Left lung (tissue), 10 donors: ENCODE results near the gene DLK2. TPM values are rescaled to one million over a fixed set of nuclear protein-coding genes. Genes with fewer than 3 reads are reported as not detected.

Experiments used
- ATAC-seq: fragments of 200-7000 bp; cut with Tn5 transposase; one replicate; pipeline ENCODE4 v1.9.1; 2020; ENCODE audit warnings: moderate library complexity
- DNase-seq, 4 donors: peaks; one replicate each; pipeline ENCODE4 v3.0.0-alpha.2; 2013 to 2020
- H3K27ac ChIP-seq, 2 donors: fragments of 200-600 bp; sonication (generic) in 1 of 2; one replicate each; pipeline versions ENCODE4 v1.5.0 to v1.8.0; 2020 to 2021
- H3K27me3 ChIP-seq, 2 donors: fragments of 200-600 bp; sonication (generic) in 1 of 2; one replicate each; pipeline versions ENCODE4 v1.5.0 to v1.8.0; 2020 to 2021
- H3K36me3 ChIP-seq, 2 donors: fragments of 200-600 bp; sonication (generic) in 1 of 2; one replicate each; pipeline versions ENCODE4 v1.5.0 to v1.8.0; 2020 to 2021
- H3K4me1 ChIP-seq, 2 donors: fragments of 200-600 bp; one replicate each; pipeline ENCODE4 v1.8.0; 2021
- H3K4me3 ChIP-seq, 2 donors: fragments of 200-600 bp; sonication (generic) in 1 of 2; one replicate each; pipeline versions ENCODE4 v1.5.0 to v1.8.0; 2020 to 2021; ENCODE audit warnings: mild to moderate bottlenecking in 1 of 2
- H3K9me3 ChIP-seq, 2 donors: fragments of 200-600 bp; sonication (generic) in 1 of 2; one replicate each; pipeline versions ENCODE4 v1.5.0 to v1.8.0; 2020 to 2021
- intact Hi-C, 2 donors: fragments of 100-400 bp; cut with DNase I; formaldehyde crosslinking; loops; one replicate each; pipeline versions ENCODE4 v1.11.2 to v1.14.2; 2022
- polyA plus RNA-seq, 6 donors: library from polyadenylated mRNA; unstranded; fragments of 120-200 nt; gene quantifications; one replicate each; pipeline ENCODE4 v1.2.1, GENCODE V29; 2013; ENCODE audit not compliant: insufficient read length in 6 of 6
- total RNA-seq, 2 donors: library from RNA; stranded (reverse); fragmentation: NEBNext Ultra II Directional; extraction: Animal tissue kit (Norgen Biotek cat#: 25700); gene quantifications; one replicate each; pipeline ENCODE4 v1.2.1, GENCODE V29; 2021
- TF ChIP-seq, protein P1 (sequence below), 2 donors: fragments of 200-600 bp; sonication (generic) in 1 of 2; IDR thresholded peaks; one replicate each; pipeline versions ENCODE4 v1.5.0 to v1.8.0; 2021; ENCODE audit warnings: antibody characterized with exemption in 2 of 2
- donor health status: DM: no; HTN: yes; CAD: no.
- donor health status: DM: no; HTN: no; CAD: no.

The DLK2 gene
- total and polyA plus RNA-seq, 8 donors, result 0.93 to 2.6 (median 1.7) TPM

DNA sequence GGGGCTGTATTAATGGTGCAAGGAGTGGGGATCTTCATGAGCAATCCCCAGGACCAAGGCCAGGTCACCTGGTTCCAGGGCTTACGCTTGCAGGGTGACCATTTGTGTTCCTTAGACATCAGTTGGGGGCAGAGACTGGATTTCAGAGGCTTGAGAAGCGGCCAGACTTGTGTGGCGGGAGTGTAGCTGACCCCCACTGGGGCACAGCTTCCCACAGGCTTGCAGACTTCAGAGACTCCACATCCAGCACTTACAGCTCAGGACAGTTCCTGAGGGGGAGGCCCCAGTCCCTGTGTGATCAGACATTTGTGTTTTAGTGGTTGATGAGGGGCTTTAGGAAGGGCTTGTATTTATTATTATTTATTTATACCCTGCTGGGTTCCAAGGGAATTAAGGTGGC, 37.3 kb upstream of the DLK2 start:
- no peak for ATAC-seq
- intact Hi-C loops, result loop anchor here in 1 of 2 donors (5.0 kb wide), 1 partner anchor 35 kb away; the partner anchor contains the start of gene DLK2

DNA sequence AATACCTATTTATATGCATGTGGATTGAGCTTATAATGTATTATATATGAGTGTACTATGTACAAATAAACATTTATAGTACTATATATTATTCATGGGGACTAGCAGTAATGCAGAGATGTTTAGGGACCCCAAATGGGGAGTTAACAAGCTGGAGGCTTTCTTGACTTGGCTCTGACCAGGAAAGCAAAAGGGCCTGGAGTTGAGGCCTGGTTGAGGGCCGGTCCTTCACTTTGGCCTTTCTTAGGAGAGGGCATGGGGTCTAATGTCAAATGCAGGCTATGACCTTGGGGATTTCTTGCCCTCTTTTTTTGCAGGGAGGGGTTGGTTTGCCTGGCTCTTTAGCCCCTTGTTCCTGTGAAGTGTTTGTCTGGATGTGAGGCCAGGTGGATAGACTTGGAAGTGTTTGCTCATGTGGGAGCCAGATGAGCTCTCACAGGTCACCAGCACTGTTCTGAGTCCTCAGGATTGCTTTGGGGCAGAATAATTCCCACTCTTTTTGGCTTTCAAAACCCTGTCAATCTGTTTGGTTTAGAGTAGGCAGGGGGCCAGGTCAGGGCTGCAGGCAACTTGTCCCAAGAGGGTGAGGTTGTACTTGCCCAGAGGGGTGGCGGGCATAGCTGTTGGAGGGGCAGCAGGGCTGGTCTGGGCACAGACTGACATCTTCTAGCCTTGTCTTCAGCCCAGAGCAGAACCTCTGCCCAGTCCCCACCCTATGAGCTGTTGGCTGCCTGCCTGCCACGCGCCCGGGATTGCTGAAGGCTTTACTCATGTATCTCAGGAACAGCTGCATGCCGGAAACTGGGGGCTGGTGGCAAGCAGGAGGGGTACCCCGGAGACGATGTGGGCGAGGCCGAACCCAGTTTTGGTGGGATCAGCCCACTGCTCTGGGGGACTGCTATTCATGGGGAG, 36.7 kb upstream of the DLK2 start:
- ATAC-seq (peak; percentile 85), DNase-seq (peak in 3 of 4 donors; percentile 60 to 89 (median 67))
- TF ChIP-seq, protein P1, sequence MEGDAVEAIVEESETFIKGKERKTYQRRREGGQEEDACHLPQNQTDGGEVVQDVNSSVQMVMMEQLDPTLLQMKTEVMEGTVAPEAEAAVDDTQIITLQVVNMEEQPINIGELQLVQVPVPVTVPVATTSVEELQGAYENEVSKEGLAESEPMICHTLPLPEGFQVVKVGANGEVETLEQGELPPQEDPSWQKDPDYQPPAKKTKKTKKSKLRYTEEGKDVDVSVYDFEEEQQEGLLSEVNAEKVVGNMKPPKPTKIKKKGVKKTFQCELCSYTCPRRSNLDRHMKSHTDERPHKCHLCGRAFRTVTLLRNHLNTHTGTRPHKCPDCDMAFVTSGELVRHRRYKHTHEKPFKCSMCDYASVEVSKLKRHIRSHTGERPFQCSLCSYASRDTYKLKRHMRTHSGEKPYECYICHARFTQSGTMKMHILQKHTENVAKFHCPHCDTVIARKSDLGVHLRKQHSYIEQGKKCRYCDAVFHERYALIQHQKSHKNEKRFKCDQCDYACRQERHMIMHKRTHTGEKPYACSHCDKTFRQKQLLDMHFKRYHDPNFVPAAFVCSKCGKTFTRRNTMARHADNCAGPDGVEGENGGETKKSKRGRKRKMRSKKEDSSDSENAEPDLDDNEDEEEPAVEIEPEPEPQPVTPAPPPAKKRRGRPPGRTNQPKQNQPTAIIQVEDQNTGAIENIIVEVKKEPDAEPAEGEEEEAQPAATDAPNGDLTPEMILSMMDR (IDR thresholded peaks at IDR 0.05), result no peak
- peaks cover 12 to 36% of the 10 kb centered on the region in 2 donors for H3K4me1 ChIP-seq
- H3K9me3 ChIP-seq, result no peaks in the 10 kb centered on the region
- H3K4me3 ChIP-seq, result no peak overlapping the region
- peak overlapping the region in 1 of 2 donors; percentile 2 for H3K27ac ChIP-seq
- no peaks in the 10 kb centered on the region for H3K27me3 ChIP-seq
- intact Hi-C loops, result loop anchor here in 1 of 2 donors (5.0 kb wide), 1 partner anchor 35 kb away; the partner anchor contains the start of gene DLK2
- peaks cover 0 to 9% of the 10 kb centered on the region in 2 donors for H3K36me3 ChIP-seq

More for the DNA sequence above, 37.3 kb upstream of the DLK2 start:
- TF ChIP-seq, protein P1 (IDR thresholded peaks at IDR 0.05), result no peak
- no peaks in the 10 kb centered on the region for H3K9me3 ChIP-seq
- H3K4me1 ChIP-seq, result peaks cover 12 to 36% of the 10 kb centered on the region in 2 donors
- no peak overlapping the region for H3K4me3 ChIP-seq
- no peaks in the 10 kb centered on the region for H3K27me3 ChIP-seq
- peak overlapping the region in 1 of 2 donors; percentile 2 for H3K27ac ChIP-seq
- DNase-seq, result no peak
- H3K36me3 ChIP-seq, result peaks cover 0 to 11% of the 10 kb centered on the region in 2 donors

DNA sequence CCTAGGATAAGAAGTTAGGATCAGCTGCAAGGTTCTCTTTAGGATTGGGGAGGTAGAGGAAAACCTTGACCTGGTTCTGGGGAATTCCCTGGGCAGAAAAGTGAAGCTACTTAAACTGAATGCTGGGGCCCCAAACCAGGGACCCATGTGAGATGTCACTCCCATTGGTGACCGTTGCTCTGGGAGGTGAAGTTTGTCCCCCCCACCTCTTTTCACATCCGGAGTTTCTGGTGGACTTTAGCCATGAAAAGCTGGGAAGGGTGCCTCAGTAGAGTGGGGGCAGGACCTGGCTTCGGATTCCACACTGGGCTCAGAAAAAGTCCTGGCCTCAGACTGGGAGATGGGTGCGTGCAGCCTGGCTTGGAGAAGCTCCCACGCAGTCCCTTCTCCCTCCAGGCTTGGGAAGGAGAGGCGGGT, 35.2 kb upstream of the DLK2 start:
- intact Hi-C loops, result loop anchor here in 1 of 2 donors (5.0 kb wide), 1 partner anchor 33 kb away; the partner anchor contains the start of gene DLK2

GRCh38 chr6:43489277-43490072, 34.1 kb upstream of the DLK2 start:
- Histone ChIP-seq H3K27ac (no peak overlapping the region), H3K9me3 (no peaks in the 10 kb centered on the region), H3K27me3 (no peaks in the 10 kb centered on the region), H3K4me1 (peaks cover 12 to 17% of the 10 kb centered on the region in 2 donors), H3K4me3 (no peak overlapping the region), H3K36me3 (peaks cover 0 to 18% of the 10 kb centered on the region in 2 donors)
- ATAC-seq, result no peak
- TF ChIP-seq, protein P1 (IDR thresholded peaks at IDR 0.05), result no peak
- intact Hi-C loops, result loop anchor here in 1 of 2 donors (5.0 kb wide), 1 partner anchor 32 kb away; the partner anchor contains the start of gene DLK2
- no peak for DNase-seq

More for the DNA sequence above, 35.2 kb upstream of the DLK2 start:
- no peak for ATAC-seq
- H3K4me3 ChIP-seq, result no peak overlapping the region
- peaks cover 12 to 27% of the 10 kb centered on the region in 2 donors for H3K4me1 ChIP-seq
- no peak overlapping the region for H3K27ac ChIP-seq
- peaks cover 0 to 18% of the 10 kb centered on the region in 2 donors for H3K36me3 ChIP-seq
- H3K9me3 ChIP-seq, result no peaks in the 10 kb centered on the region
- DNase-seq, result no peak
- TF ChIP-seq, protein P1 (IDR thresholded peaks at IDR 0.05), result no peak
- H3K27me3 ChIP-seq, result no peaks in the 10 kb centered on the region
